Measurements from ENCODE around the gene LCN12.

Gene LCN12

DNA sequence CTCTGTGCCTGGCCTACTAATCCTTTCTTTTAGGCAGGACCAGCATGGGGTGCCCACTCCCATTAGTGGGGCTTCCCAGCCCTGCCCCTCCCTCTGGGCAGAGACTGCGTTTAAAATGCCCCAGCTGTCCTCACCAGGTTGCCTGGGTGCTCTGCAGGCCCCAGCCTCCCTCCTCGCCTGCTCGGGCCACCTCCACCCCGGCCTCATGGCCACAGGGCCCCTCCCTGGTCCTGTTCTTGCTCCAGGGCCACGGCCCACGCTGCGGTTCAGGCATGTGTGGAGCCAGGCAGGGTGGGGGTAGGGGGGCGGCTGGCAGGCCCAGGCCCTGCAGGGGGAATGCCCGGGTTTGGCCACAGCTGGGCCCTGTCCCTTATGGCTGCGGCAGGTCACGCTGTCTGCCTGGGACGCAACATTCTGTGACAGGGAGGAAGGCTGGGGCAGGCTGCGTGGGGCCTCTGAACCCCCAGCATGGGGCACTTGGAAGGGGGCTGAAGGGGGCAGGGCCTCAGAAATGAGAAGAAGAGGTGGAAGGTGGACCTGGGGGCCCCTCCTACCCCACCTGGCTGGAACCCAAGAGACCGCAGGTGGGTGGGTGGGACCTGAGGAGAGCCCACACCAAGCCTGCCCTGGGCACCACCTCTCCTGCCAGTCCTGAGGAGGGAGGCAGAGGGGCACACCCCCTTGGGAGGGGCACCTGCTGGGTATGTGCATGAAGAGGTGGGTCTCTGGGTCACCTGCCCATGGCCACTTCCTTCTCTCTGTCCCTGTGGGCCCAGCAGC is at the start of gene LCN12:
Gene LCN12, plus strand, starts transcription at position 733 of the 780 bp plus-strand sequence. CDS start 55 bp downstream, outside the sequence.
- Histone ChIP-seq H3K27ac (ENCODE audit: low read length) (no peak within 1 kb of the TSS), H3K36me3 (ENCODE audit: control insufficient read depth in 1 of 2, insufficient read depth in 2 of 2, low read length in 2 of 2) (no peaks in the 10 kb centered on the region), H3K4me1 (ENCODE audit: control insufficient read depth in 1 of 2, insufficient read depth in 2 of 2, low read length in 2 of 2) (peaks cover 0 to 13% of the 10 kb centered on the region in 2 donors), H3K4me3 (ENCODE audit: low read depth in 1 of 2, low read length in 2 of 2) (no peak within 1 kb of the TSS), H3K27me3 (ENCODE audit: low read depth, low read length) (no peaks in the 10 kb centered on the region), H3K9me3 (ENCODE audit: control insufficient read depth in 1 of 2, low read length in 2 of 2) (no peaks in the 10 kb centered on the region)

GRCh38 chr9:136903041-136903554 is 49.0 kb upstream of the LCN12 start:
- no peak overlapping the region for H3K4me3 ChIP-seq (ENCODE audit: low read depth in 1 of 2, low read length in 2 of 2)
- H3K4me1 ChIP-seq (ENCODE audit: control insufficient read depth in 1 of 2, insufficient read depth in 2 of 2, low read length in 2 of 2): peaks cover 21 to 30% of the 10 kb centered on the region in 2 donors
- H3K36me3 ChIP-seq (ENCODE audit: control insufficient read depth in 1 of 2, insufficient read depth in 2 of 2, low read length in 2 of 2): peaks cover 12 to 27% of the 10 kb centered on the region in 2 donors
- H3K27me3 ChIP-seq (ENCODE audit: low read depth, low read length): no peaks in the 10 kb centered on the region
- no peaks in the 10 kb centered on the region for H3K9me3 ChIP-seq (ENCODE audit: control insufficient read depth in 1 of 2, low read length in 2 of 2)
- peak overlapping the region; percentile 93 for H3K27ac ChIP-seq (ENCODE audit: low read length)

DNA sequence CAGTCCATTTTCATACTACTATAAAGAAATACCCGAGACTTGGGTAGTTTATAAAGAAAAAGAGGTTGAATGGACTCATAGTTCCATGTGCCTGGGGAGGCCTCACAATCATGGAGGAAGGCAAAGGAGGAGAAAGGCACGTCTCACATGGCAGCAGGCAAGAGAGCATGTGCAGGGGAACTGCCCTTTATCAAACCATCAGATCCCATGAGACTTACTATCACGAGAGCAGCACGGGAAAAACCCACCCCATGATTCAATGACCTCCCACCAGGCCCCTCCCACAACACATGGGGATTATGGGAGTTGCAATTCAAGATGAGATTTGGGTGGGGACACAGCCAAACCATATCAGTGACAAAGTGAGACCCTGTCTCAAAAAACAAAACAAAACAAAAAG is 45.8 kb upstream of the LCN12 start:
- Histone ChIP-seq H3K27ac (ENCODE audit: low read length) (no peak overlapping the region), H3K36me3 (ENCODE audit: control insufficient read depth in 1 of 2, insufficient read depth in 2 of 2, low read length in 2 of 2) (peaks cover 0 to 21% of the 10 kb centered on the region in 2 donors), H3K4me1 (ENCODE audit: control insufficient read depth in 1 of 2, insufficient read depth in 2 of 2, low read length in 2 of 2) (peaks cover 14 to 25% of the 10 kb centered on the region in 2 donors), H3K27me3 (ENCODE audit: low read depth, low read length) (no peaks in the 10 kb centered on the region), H3K9me3 (ENCODE audit: control insufficient read depth in 1 of 2, low read length in 2 of 2) (no peaks in the 10 kb centered on the region), H3K4me3 (ENCODE audit: low read depth in 1 of 2, low read length in 2 of 2) (no peak overlapping the region)

DNA sequence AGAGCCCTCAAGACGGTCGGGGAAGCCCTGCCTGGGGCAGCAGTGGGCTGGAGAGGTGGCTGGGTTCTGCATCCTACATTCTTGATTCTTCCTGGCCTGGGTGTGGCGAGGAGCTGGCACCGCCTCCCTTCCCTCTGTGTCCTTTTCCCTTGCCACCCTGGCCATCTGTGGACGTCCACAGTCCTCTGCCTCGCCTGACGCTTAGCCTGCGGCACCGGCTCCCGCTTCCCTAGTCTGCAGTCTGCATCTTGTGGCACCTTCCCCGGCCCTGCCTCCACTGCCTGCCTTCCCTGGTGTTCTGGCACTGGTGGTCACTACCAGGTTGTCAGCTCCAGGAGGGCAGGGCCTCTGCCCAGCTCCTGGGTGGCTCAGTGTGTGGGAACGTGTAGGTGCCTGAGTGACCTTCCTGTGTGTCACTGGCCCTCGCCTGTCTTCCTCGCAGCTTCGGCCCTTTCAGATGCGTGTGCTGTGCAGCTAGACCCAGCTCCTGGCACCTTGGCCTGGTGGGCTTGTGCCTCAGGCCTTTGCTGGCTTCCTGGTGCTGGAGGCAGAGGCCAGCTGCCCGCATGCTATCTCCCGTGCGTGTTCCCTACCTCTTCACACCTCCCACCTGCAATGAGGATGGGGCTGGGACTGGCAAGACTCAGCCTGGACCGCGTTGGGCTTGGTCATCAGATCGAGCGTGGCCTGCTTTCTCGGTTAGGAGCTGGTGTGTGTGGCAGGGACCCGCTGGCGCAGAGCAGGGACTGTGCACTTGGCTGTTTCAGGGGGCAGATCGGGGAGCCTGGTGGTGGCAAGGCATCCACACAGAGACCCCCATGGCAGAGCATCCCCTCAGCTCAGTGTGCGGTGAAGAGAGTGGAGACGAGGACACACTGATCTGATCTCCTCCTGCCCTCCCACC is 44.8 kb upstream of the LCN12 start:
- Histone ChIP-seq H3K4me3 (ENCODE audit: low read depth in 1 of 2, low read length in 2 of 2) (no peak overlapping the region), H3K4me1 (ENCODE audit: control insufficient read depth in 1 of 2, insufficient read depth in 2 of 2, low read length in 2 of 2) (peaks cover 5 to 15% of the 10 kb centered on the region in 2 donors), H3K27ac (ENCODE audit: low read length) (no peak overlapping the region), H3K36me3 (ENCODE audit: control insufficient read depth in 1 of 2, insufficient read depth in 2 of 2, low read length in 2 of 2) (peaks cover 0 to 21% of the 10 kb centered on the region in 2 donors), H3K27me3 (ENCODE audit: low read depth, low read length) (no peaks in the 10 kb centered on the region), H3K9me3 (ENCODE audit: control insufficient read depth in 1 of 2, low read length in 2 of 2) (no peaks in the 10 kb centered on the region)

DNA sequence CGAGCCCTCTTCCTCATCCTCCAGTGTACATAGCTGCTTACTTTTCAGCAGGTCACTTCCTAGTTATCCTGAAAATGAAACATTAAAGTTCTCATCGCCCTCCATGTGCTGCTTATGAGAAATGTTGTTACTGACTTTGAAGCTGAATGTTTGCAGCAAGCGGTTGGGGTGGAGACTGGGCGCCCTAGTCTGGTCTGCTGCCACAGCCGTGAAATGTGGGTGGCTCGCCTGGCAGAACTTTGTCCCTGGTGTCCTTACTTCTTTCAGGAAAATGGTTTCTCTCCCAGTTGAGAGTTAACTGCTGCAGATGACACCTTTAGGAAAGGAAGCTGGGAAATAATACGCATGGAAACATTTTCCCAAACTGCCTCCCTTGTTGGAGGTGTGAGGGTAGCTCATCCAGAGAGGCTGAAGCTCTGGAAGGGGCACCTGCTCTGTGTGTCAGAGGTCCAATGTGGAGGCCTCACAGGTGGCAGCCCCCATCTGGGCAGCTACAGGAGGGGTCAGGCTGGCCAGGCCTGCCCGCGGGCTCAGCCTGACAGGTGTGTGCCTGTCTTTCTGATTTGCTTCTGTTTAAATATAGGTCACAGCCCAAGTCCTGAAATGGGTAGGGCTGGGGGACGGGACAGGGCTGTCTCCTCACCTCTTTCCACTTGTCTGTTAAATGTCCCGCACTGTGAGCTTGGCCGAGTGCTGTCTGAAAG is 41.7 kb upstream of the LCN12 start:
- H3K4me3 ChIP-seq (ENCODE audit: low read depth in 1 of 2, low read length in 2 of 2): no peak overlapping the region
- no peak overlapping the region for H3K27ac ChIP-seq (ENCODE audit: low read length)
- no peaks in the 10 kb centered on the region for H3K4me1 ChIP-seq (ENCODE audit: control insufficient read depth in 1 of 2, insufficient read depth in 2 of 2, low read length in 2 of 2)
- H3K36me3 ChIP-seq (ENCODE audit: control insufficient read depth in 1 of 2, insufficient read depth in 2 of 2, low read length in 2 of 2): peaks cover 14 to 37% of the 10 kb centered on the region in 2 donors
- no peaks in the 10 kb centered on the region for H3K9me3 ChIP-seq (ENCODE audit: control insufficient read depth in 1 of 2, low read length in 2 of 2)
- no peaks in the 10 kb centered on the region for H3K27me3 ChIP-seq (ENCODE audit: low read depth, low read length)

GRCh38 chr9:136910901-136911245 is 41.2 kb upstream of the LCN12 start:
- Histone ChIP-seq H3K27me3 (ENCODE audit: low read depth, low read length) (no peaks in the 10 kb centered on the region), H3K4me3 (ENCODE audit: low read depth in 1 of 2, low read length in 2 of 2) (no peak overlapping the region), H3K36me3 (ENCODE audit: control insufficient read depth in 1 of 2, insufficient read depth in 2 of 2, low read length in 2 of 2) (peaks cover 16 to 41% of the 10 kb centered on the region in 2 donors), H3K4me1 (ENCODE audit: control insufficient read depth in 1 of 2, insufficient read depth in 2 of 2, low read length in 2 of 2) (no peaks in the 10 kb centered on the region), H3K27ac (ENCODE audit: low read length) (no peak overlapping the region), H3K9me3 (ENCODE audit: control insufficient read depth in 1 of 2, low read length in 2 of 2) (no peaks in the 10 kb centered on the region)

- no peak overlapping the region for H3K27ac ChIP-seq (ENCODE audit: low read length)
- no peaks in the 10 kb centered on the region for H3K4me1 ChIP-seq (ENCODE audit: control insufficient read depth in 1 of 2, insufficient read depth in 2 of 2, low read length in 2 of 2)
- no peaks in the 10 kb centered on the region for H3K9me3 ChIP-seq (ENCODE audit: control insufficient read depth in 1 of 2, low read length in 2 of 2)
- H3K27me3 ChIP-seq (ENCODE audit: low read depth, low read length): no peaks in the 10 kb centered on the region
- peaks cover 28 to 48% of the 10 kb centered on the region in 2 donors for H3K36me3 ChIP-seq (ENCODE audit: control insufficient read depth in 1 of 2, insufficient read depth in 2 of 2, low read length in 2 of 2)
- H3K4me3 ChIP-seq (ENCODE audit: low read depth in 1 of 2, low read length in 2 of 2): no peak overlapping the region
Observed at GRCh38 chr9:136913701-136914438, 38.2 kb upstream of the LCN12 start.

- no peaks in the 10 kb centered on the region for H3K9me3 ChIP-seq (ENCODE audit: control insufficient read depth in 1 of 2, low read length in 2 of 2)
- no peaks in the 10 kb centered on the region for H3K4me1 ChIP-seq (ENCODE audit: control insufficient read depth in 1 of 2, insufficient read depth in 2 of 2, low read length in 2 of 2)
- H3K36me3 ChIP-seq (ENCODE audit: control insufficient read depth in 1 of 2, insufficient read depth in 2 of 2, low read length in 2 of 2): peaks cover 37 to 43% of the 10 kb centered on the region in 2 donors
- no peaks in the 10 kb centered on the region for H3K27me3 ChIP-seq (ENCODE audit: low read depth, low read length)
- no peak overlapping the region for H3K27ac ChIP-seq (ENCODE audit: low read length)
- H3K4me3 ChIP-seq (ENCODE audit: low read depth in 1 of 2, low read length in 2 of 2): no peak overlapping the region
Observed at GRCh38 chr9:136915632-136916329, 36.3 kb upstream of the LCN12 start.

DNA sequence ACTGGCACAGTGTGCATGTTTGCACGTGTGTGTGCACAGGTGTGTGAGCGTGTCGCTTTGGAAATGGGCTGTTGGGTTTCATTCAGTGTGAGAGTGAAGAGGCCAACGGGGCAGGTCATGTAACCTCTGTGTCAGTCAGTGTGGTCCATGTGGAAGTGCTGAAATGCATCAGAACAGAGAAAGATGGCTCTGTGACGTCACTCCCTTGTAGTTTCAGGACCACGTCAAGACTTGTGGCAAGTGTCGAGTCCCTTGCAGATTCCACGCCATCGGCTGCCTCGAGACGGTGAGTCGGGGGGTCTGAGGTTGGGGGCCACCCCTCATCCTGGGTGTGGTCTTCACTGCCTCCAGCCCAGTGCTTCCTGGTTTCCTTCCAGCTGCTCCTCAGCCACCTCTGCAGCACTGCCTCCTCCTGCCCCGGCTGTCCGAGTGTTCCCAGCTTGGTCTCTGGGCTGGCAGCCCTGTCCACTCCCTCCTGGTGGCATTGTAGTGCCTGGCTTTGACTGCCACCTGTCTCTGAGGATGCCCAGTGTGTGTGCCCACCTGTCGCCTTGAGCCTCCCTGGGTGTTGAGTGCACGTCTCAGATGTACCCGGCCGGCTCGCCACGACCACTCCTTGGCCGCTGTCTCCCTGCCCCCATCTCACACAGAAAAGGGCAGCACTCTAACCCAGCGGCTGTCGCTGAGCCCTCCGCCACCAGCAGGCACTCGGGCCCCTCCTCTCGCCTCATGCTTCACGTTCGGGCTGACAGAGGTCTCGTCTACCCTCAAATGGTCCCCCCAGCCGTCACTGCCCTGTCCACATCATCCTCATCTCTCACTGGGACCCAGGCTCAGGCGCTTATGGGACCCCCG is 35.5 kb upstream of the LCN12 start:
- no peaks in the 10 kb centered on the region for H3K4me1 ChIP-seq (ENCODE audit: control insufficient read depth in 1 of 2, insufficient read depth in 2 of 2, low read length in 2 of 2)
- H3K4me3 ChIP-seq (ENCODE audit: low read depth in 1 of 2, low read length in 2 of 2): no peak overlapping the region
- no peaks in the 10 kb centered on the region for H3K27me3 ChIP-seq (ENCODE audit: low read depth, low read length)
- H3K9me3 ChIP-seq (ENCODE audit: control insufficient read depth in 1 of 2, low read length in 2 of 2): no peaks in the 10 kb centered on the region
- peaks cover 38 to 49% of the 10 kb centered on the region in 2 donors for H3K36me3 ChIP-seq (ENCODE audit: control insufficient read depth in 1 of 2, insufficient read depth in 2 of 2, low read length in 2 of 2)
- no peak overlapping the region for H3K27ac ChIP-seq (ENCODE audit: low read length)

Measured in muscle layer of duodenum (tissue), 2 donors.